ENCODE measurements around the gene NT5DC3.

DNA sequence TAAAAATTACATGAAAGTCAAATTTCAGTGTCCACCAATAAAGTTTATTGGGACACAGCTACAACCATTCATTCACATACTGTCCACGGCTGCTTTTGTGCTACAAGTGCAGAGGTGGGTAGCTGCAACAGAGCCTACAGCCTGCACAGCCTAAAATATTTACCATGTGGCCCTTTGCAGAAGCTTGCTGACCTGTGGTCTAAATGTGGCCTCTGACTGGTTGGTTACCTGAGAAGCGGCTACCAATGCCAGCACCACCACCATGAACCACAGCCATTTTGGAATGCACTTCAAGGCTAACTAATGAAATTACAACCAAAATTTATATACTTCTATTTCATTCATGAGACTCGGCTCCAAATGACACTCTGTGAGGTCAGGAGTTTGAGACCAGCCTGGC lies 58.6 kb downstream of the NT5DC3 start:
- TF ChIP-seq POLR2A (IDR thresholded peaks at IDR 0.05) (no peak), CTCF (IDR thresholded peaks at IDR 0.05) (no peak)

Data from tibial nerve (tissue), 3 donors.